GM06990 (cell line): ENCODE data around the gene SH3GL1.
A peak's percentile ranks its signal among the peaks of the same experiment; 100 is the strongest.

Source experiments
- DNase-seq: peaks from one replicate; pipeline ENCODE4 v3.0.0-alpha.2; 2011; ENCODE audit not compliant: insufficient read length; ENCODE audit errors: extremely low read depth
- H3K27me3 ChIP-seq: replicated peaks from 2 replicates; pipeline ENCODE4 v1.6.0; 2011; ENCODE audit warnings: low read length; ENCODE audit not compliant: control insufficient read depth, insufficient read depth
- H3K36me3 ChIP-seq: 2 replicates; pipeline ENCODE4 v1.5.1; 2011; ENCODE audit warnings: low read length; ENCODE audit not compliant: control insufficient read depth, insufficient read depth
- H3K4me3 ChIP-seq: replicated peaks from 2 replicates; pipeline ENCODE4 v1.5.1; 2011; ENCODE audit warnings: low read depth, mild to moderate bottlenecking, control low read depth, low read length
- TF ChIP-seq, protein P1 (sequence below): IDR thresholded peaks from 2 replicates; pipeline ENCODE4 v1.5.1; 2011; ENCODE audit warnings: low read length, control low read depth, mild to moderate bottlenecking, inconsistent platforms; ENCODE audit not compliant: insufficient read depth, poor library complexity, severe bottlenecking

SH3GL1 gene

DNA sequence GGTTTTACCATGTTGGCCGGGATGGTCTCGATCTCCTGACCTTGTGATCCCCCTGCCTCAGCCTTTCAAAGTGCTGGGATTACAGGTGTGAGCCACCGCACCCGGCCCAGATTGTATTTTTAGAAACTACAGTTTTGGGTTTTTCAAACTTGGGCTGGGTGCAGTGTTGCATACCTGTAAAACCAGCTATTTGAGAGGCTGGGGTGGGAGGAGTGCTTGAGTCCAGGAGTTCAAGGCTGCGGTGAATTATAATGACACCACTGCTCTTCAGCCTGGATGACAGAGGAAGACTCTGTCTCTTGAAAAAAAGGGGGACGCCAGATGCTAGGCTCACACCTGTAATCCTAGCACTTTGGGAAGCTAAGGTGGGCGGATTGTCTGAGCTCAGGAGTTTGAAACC lies 6.3 kb upstream of the SH3GL1 start:
- Histone ChIP-seq H3K27me3 (no peaks in the 10 kb centered on the region), H3K36me3 (peaks cover 11% of the 10 kb centered on the region)
- TF ChIP-seq, protein P1, sequence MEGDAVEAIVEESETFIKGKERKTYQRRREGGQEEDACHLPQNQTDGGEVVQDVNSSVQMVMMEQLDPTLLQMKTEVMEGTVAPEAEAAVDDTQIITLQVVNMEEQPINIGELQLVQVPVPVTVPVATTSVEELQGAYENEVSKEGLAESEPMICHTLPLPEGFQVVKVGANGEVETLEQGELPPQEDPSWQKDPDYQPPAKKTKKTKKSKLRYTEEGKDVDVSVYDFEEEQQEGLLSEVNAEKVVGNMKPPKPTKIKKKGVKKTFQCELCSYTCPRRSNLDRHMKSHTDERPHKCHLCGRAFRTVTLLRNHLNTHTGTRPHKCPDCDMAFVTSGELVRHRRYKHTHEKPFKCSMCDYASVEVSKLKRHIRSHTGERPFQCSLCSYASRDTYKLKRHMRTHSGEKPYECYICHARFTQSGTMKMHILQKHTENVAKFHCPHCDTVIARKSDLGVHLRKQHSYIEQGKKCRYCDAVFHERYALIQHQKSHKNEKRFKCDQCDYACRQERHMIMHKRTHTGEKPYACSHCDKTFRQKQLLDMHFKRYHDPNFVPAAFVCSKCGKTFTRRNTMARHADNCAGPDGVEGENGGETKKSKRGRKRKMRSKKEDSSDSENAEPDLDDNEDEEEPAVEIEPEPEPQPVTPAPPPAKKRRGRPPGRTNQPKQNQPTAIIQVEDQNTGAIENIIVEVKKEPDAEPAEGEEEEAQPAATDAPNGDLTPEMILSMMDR: no peak

DNA sequence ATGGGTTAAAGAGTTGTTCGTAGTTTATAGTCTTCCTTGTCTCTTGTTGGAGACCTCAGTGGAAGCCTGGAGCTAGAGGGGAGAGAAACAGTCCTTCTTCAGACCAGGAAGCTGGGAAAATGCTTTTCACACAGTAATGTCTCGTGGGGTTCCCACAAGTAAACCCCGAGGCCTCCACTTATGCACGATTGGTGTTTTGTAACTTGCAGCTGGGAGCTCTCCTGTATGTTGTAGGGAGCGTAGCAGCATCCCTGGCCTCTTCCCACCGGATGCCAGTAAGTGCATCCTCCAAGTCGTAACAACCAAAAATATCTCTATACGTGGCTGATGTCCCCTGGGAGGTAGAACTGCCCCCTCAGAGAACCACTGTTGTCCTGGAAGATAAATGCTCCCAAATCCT lies 5.6 kb upstream of the SH3GL1 start:
- H3K4me3 ChIP-seq: no peak overlapping the region
- TF ChIP-seq, protein P1: no peak
- no peaks in the 10 kb centered on the region for H3K27me3 ChIP-seq
- no peak for DNase-seq
- H3K36me3 ChIP-seq: peaks cover 11% of the 10 kb centered on the region

More for the DNA sequence above, 6.3 kb upstream of the SH3GL1 start:
- no peak for DNase-seq
- H3K4me3 ChIP-seq: no peak overlapping the region

DNA sequence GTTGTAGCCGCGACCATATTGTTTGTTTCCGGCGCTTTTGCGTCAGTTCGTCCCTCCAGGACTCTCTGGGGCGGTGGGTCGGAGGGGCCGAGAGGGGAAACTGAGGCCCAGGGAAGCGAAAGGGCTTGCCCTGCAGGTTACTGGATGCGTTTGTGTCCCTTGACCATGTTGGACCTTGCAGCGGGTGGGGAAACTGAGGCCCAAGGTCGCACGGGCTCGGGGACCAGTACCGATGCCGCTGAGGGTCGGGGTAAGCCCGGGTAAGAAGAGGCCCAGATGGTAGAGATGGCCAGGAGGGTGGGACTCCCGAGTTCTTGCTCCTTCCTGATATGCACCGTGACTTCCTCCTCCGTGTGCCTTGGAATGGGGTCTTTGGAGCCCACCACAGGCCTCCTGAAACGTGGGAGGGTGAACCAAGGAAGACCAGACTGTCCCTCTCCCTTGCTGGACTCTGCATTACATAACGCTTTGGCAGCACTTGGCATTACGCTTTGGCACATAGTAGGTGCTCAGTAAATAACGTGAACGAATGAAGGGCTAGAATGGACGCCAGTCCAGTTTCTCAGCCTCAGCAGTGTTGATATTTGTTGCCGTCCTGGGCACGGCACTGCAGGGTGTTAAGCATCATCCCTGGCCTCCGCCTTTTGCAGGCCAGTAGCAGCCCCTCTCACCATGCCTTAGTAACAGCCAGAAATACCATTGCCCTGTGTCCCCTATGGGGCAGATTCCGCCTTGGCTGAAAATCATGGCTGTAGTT lies 2.8 kb upstream of the SH3GL1 start:
- TF ChIP-seq, protein P1: no peak
- H3K4me3 ChIP-seq: peak overlapping the region; percentile 91

DNA sequence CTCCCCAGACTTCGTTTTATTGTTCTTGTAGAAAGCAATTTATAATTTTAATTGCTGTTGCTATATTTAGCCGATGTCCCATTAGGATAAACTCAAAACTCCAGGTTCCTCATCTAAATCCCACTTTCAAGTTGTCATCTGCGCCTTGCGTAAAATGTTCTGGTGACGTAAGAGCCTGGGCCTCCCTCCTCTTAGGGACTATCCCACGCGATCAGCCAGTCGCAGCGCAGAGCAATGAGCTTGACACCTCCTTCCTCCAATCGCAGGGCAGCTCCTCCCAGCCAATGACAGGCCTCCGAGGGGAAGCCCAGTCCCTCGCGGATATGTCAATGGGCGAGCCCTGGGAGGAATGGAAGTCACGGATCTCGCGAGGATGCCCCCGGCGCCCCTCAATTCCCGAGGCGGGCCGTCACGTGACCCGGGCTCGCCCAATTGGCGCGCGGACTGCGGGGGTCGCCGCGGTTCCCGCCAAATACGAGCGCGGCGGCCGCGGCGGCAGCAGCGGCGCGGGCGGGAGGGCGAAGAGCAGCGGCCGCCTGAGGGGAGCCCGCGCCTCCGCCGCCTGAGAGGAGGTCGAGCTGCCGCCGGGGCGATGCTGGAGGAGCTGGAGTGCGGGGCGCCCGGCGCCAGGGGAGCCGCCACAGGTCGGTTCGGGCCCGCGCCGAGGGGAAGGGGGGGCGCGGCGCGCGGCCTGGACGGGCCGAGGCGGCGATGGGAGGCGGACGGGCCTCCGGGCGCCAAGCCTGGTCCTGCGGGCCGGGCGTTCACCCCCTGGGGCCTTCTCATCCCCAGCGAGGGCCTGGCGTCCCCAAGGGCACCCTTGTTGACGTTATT lies 2.0 kb upstream of the SH3GL1 start, which contains the start of gene CHAF1A:
Gene CHAF1A, plus strand, starts transcription at position 470 of the 834 bp plus-strand sequence. Its CDS starts 123 bp downstream, at position 593.
- Histone ChIP-seq H3K36me3 (peaks cover 1% of the 10 kb centered on the region; the same call in 1 of the 2 replicates), H3K27me3 (no peaks in the 10 kb centered on the region), H3K4me3 (peak within 1 kb of the TSS; percentile 91)
- TF ChIP-seq, protein P1: no peak
- DNase-seq: peak; percentile 98

More for the DNA sequence above, 2.8 kb upstream of the SH3GL1 start:
- no peaks in the 10 kb centered on the region for H3K36me3 ChIP-seq
- DNase-seq: no peak
- H3K27me3 ChIP-seq: no peaks in the 10 kb centered on the region

DNA sequence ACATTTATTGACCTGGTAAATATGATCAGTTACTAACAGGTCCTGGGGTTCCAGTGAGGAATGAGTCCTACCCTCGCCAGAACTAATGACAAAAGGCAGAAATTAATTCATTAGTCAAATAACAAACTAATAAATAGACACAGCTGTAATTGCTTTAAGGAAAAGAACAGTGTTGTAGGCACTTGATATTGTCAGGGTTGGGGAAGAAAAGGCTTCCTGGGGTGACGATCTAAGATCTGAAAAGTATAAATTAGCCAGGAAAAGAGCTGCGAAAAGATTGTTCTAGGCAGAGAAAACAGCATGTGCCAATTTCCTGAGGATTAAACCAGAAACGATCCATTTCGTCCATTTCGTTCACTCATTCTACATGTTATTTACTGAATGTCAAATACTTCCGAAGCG lies 1.4 kb upstream of the SH3GL1 start:
- Histone ChIP-seq H3K4me3 (peak overlapping the region; percentile 41), H3K27me3 (no peaks in the 10 kb centered on the region), H3K36me3 (peaks cover 1% of the 10 kb centered on the region; the same call in 1 of the 2 replicates)
- no peak for DNase-seq
- TF ChIP-seq, protein P1: no peak
